B cell (primary cell): ENCODE measurements around the gene PTGFRN. TPM values are rescaled to one million over a fixed set of nuclear protein-coding genes. Genes with fewer than 3 reads are reported as not detected.

Source experiments
- ATAC-seq: fragments of 200-7000 bp; cut with Tn5 transposase; one replicate; pipeline ENCODE4 v1.10.0; 2021; ENCODE audit warnings: low read depth, mild to moderate bottlenecking, moderate number of reproducible peaks, moderate library complexity
- CTCF ChIA-PET: fragments of 350-600 bp; sonication (Branson Sonifier 250); formaldehyde crosslinking; loops from one replicate; lab custom pipeline; 2021; ENCODE audit warnings: antibody characterized with exemption, inconsistent platforms; lab: Charles Lee
- POLR2A ChIA-PET: fragments of 350-600 bp; sonication (Branson Sonifier 250); formaldehyde crosslinking; loops from one replicate; lab custom pipeline; 2021; ENCODE audit warnings: antibody characterized with exemption; lab: Charles Lee
- DNase-seq: peaks from one replicate; pipeline ENCODE4 v3.0.0; 2013
- H2AFZ ChIP-seq: 2 replicates; pipeline ENCODE4 v1.6.1; 2012; ENCODE audit warnings: mild to moderate bottlenecking, low read depth, low read length; ENCODE audit not compliant: insufficient read depth, poor library complexity, severe bottlenecking
- H3K27ac ChIP-seq, 2 donors: 1 replicate in 1 of 2; 2 replicates in 1 of 2; pipeline ENCODE4 v1.5.1; 2012 to 2013; ENCODE audit warnings: low read length in 2 of 2, mild to moderate bottlenecking in 2 of 2, moderate library complexity in 1 of 2
- H3K27me3 ChIP-seq, 4 experiments: fragments of 200-600 bp in 1 of 4; sonication (generic) in 1 of 4; replicated peaks in 1 of 4; 1 replicate in 2 of 4; 2 replicates in 2 of 4; pipeline versions ENCODE4 v1.6.1 to v1.7.0; 2013 to 2016; ENCODE audit warnings: low read length in 3 of 4, mild to moderate bottlenecking in 2 of 4, mixed read lengths in 1 of 4, moderate library complexity in 1 of 4; ENCODE audit not compliant: insufficient read depth in 4 of 4, control insufficient read depth in 3 of 4; ENCODE audit errors: control extremely low read depth in 1 of 4
- H3K36me3 ChIP-seq, 2 experiments: replicated peaks in 1 of 2; 1 replicate in 1 of 2; 2 replicates in 1 of 2; pipeline versions ENCODE4 v1.6.1 to v1.7.1; 2013; ENCODE audit warnings: low read length in 1 of 2; ENCODE audit not compliant: insufficient read depth in 2 of 2, control insufficient read depth in 1 of 2; ENCODE audit errors: control extremely low read depth in 1 of 2, extremely low read depth in 1 of 2
- H3K4me1 ChIP-seq, 2 donors: fragments of 200-600 bp in 1 of 2; sonication (generic) in 1 of 2; 1 replicate in 1 of 2; 2 replicates in 1 of 2; pipeline versions ENCODE4 v1.5.1 to v1.6.1; 2013 to 2017; ENCODE audit warnings: low read length in 2 of 2; ENCODE audit not compliant: control insufficient read depth in 2 of 2, insufficient read depth in 2 of 2
- H3K4me2 ChIP-seq: replicated peaks from 2 replicates; pipeline ENCODE3; 2012; ENCODE audit warnings: mild to moderate bottlenecking, low read depth, low read length; ENCODE audit not compliant: poor library complexity, severe bottlenecking
- H3K4me3 ChIP-seq, 5 experiments: fragments of 200-600 bp in 1 of 5; sonication (generic) in 1 of 5; 1 replicate in 3 of 5; 2 replicates in 2 of 5; pipeline versions ENCODE4 v1.5.1 to v1.7.0; 2011 to 2016; ENCODE audit warnings: low read length in 4 of 5, mild to moderate bottlenecking in 4 of 5, low read depth in 2 of 5, control low read depth in 1 of 5, moderate library complexity in 1 of 5; ENCODE audit not compliant: insufficient read depth in 1 of 5; ENCODE audit errors: control extremely low read depth in 1 of 5, extremely low read depth in 1 of 5
- H3K79me2 ChIP-seq: fragments of 200-600 bp; sonication (generic); one replicate; pipeline ENCODE4 v1.6.0; 2016; ENCODE audit warnings: low read length; ENCODE audit not compliant: control insufficient read depth, insufficient read depth
- H3K9ac ChIP-seq: fragments of 200-600 bp; sonication (generic); 2 replicates; pipeline ENCODE4 v1.6.1; 2017; ENCODE audit warnings: mild to moderate bottlenecking, low read length, moderate library complexity
- H3K9me3 ChIP-seq, 3 donors: one replicate each; pipeline versions ENCODE4 v1.6.1 to v1.7.1; 2013; ENCODE audit warnings: low read length in 2 of 3; ENCODE audit not compliant: control insufficient read depth in 2 of 3, insufficient read depth in 1 of 3; ENCODE audit errors: control extremely low read depth in 1 of 3
- H4K20me1 ChIP-seq: 2 replicates; pipeline ENCODE4 v1.6.0; 2012; ENCODE audit warnings: mild to moderate bottlenecking, low read length; ENCODE audit not compliant: insufficient read depth, control insufficient read depth, poor library complexity, severe bottlenecking
- H3K27ac Mint-ChIP-seq: one replicate; pipeline ENCODE4 v1.8.0; 2021; ENCODE audit warnings: mixed read lengths
- H3K27me3 Mint-ChIP-seq: one replicate; pipeline ENCODE4 v1.8.0; 2021; ENCODE audit warnings: mixed read lengths
- H3K4me1 Mint-ChIP-seq: one replicate; pipeline ENCODE4 v1.8.0; 2021; ENCODE audit warnings: mixed read lengths
- H3K4me3 Mint-ChIP-seq: one replicate; pipeline ENCODE4 v1.8.0; 2021; ENCODE audit warnings: mixed read lengths
- H3K9me3 Mint-ChIP-seq: one replicate; pipeline ENCODE4 v1.8.0; 2022; ENCODE audit warnings: mixed read lengths; ENCODE audit not compliant: insufficient read depth
- CTCF ChIP-seq: fragments of 200-600 bp; IDR thresholded peaks from one replicate; pipeline ENCODE4 v1.8.0; 2022; ENCODE audit warnings: antibody characterized with exemption, mild to moderate bottlenecking
- EZH2 ChIP-seq: IDR thresholded peaks from 2 replicates; pipeline ENCODE4 v1.6.1; 2012; ENCODE audit warnings: borderline replicate concordance, low read depth, mild to moderate bottlenecking, moderate library complexity, low read length; ENCODE audit not compliant: insufficient read depth, poor library complexity, severe bottlenecking
- WGBS: methylation state at CpG from one replicate; pipeline ENCODE4 v1.1.5; 2013; ENCODE audit warnings: missing lambda C conversion rate; ENCODE audit not compliant: insufficient coverage; 5-methylcytosine and 5-hydroxymethylcytosine counted together
- intact Hi-C: fragments of 100-400 bp; cut with micrococcal nuclease; formaldehyde crosslinking; loops from one replicate; pipeline ENCODE4 v1.10.0; 2022
- polyA plus RNA-seq: library from polyadenylated mRNA; depleted of rRNA; stranded (reverse); fragments of >200 nt; gene quantifications from 2 replicates; pipeline ENCODE4 v1.2.3, GENCODE V29; 2012
- small RNA-seq: library from RNA; depleted of rRNA; stranded (forward); fragments of <200 nt; gene quantifications from one replicate; pipeline ENCODE3, GENCODE V24; 2012; ENCODE audit warnings: low replicate concordance, low read depth; ENCODE audit not compliant: insufficient read length
- total RNA-seq, 2 donors: library from RNA; stranded (reverse); fragments of 120-200 nt in 1 of 2; gene quantifications; 1 replicate in 1 of 2; 2 replicates in 1 of 2; pipeline versions ENCODE4 v1.2.3 to v1.2.4, GENCODE V29; 2013 to 2022

Gene PTGFRN
- total and polyA plus RNA-seq, 2 donors (not counting 1 experiment from before 2014, with no cell fraction given) = 0.17 TPM; not detected in 1

DNA sequence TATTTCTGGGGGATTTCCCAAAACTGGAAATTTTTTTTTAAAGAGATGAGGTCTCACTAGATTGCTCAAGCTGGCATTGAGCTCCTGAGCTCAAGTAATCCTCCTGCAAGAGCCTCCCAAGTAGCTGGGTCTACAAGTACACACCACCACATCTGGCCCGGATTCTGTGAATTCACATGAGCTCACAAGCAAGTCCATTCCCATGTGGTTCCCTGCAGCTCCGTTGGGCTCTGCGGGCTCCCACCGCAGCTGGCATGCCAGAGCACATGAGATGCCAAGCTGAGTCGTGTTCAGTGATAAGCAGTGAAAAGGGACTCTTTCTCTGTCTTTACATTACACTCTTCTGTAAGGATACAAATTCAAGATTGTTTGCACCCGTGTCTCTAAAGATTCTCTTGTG lies 128.5 kb downstream of the PTGFRN start:
- ChIA-PET CTCF (no interaction called here), POLR2A (no interaction called here)
- TF ChIP-seq CTCF (no peak), EZH2 (no peak)
- Histone ChIP-seq H3K27ac (no peak overlapping the region), H3K79me2 (no peaks in the 10 kb centered on the region), H3K9ac (no peak overlapping the region), H3K36me3 (no peaks in the 10 kb centered on the region), H3K4me3 (no peak overlapping the region), H4K20me1 (no peaks in the 10 kb centered on the region), H2AFZ (no peak overlapping the region), H3K9me3 (no peaks in the 10 kb centered on the region), H3K4me1 (no peaks in the 10 kb centered on the region), H3K27me3 (no peaks in the 10 kb centered on the region), H3K4me2 (no peak overlapping the region)
- no peaks in the 10 kb centered on the region for H3K4me1 Mint-ChIP-seq
- no peak overlapping the region for H3K27ac Mint-ChIP-seq
- H3K9me3 Mint-ChIP-seq = peaks cover 3% of the 10 kb centered on the region
- ATAC-seq (no peak), DNase-seq (no peak)
- H3K4me3 Mint-ChIP-seq = no peak overlapping the region
- peaks cover 7% of the 10 kb centered on the region for H3K27me3 Mint-ChIP-seq
- intact Hi-C loops = no loop called here
- WGBS = 97% methylated on average over 6 of the region's 6 CpGs

Small RNAs within 50 kb of the gene (small RNA-seq; reads per million reads assigned to genes)
- gene RNA5SP55 = not detected

Other genes with a start within 250 kb of the PTGFRN start
- gene IGSF3, start 242.2 kb upstream of the PTGFRN start, total RNA-seq = 0.36 and 0.49 TPM in 2 replicates
- gene IGSF3, start 242.2 kb upstream of the PTGFRN start, polyA plus RNA-seq = not detected in 2 replicates
- gene CD2, start 155.5 kb upstream of the PTGFRN start, total RNA-seq = 0.32 and 0.74 TPM in 2 replicates
- 0.52 and 2.0 TPM in 2 replicates for gene CD2, start 155.5 kb upstream of the PTGFRN start, polyA plus RNA-seq
- gene CD101, start 91.8 kb downstream of the PTGFRN start, total RNA-seq = 0.75 TPM in 1 of 2 replicates, not detected in the other
- 0.19 and 0.46 TPM in 2 replicates for gene CD101, start 91.8 kb downstream of the PTGFRN start, polyA plus RNA-seq
- 28.9 and 29.1 TPM in 2 replicates for gene TTF2, start 150.4 kb downstream of the PTGFRN start, total RNA-seq
- 11.3 and 18.8 TPM in 2 replicates for gene TTF2, start 150.4 kb downstream of the PTGFRN start, polyA plus RNA-seq
- 2.5 and 2.6 TPM in 2 replicates for gene TRIM45, start 211.8 kb downstream of the PTGFRN start, total RNA-seq
- gene TRIM45, start 211.8 kb downstream of the PTGFRN start, polyA plus RNA-seq = 0.64 and 0.72 TPM in 2 replicates